ENCODE results near the gene VWA5B2. TPM values are rescaled to one million over a fixed set of nuclear protein-coding genes. Genes with fewer than 3 reads are reported as not detected.

VWA5B2 gene
- total RNA-seq, 1 experiment from 2014 or later, result 10.6 TPM

DNA sequence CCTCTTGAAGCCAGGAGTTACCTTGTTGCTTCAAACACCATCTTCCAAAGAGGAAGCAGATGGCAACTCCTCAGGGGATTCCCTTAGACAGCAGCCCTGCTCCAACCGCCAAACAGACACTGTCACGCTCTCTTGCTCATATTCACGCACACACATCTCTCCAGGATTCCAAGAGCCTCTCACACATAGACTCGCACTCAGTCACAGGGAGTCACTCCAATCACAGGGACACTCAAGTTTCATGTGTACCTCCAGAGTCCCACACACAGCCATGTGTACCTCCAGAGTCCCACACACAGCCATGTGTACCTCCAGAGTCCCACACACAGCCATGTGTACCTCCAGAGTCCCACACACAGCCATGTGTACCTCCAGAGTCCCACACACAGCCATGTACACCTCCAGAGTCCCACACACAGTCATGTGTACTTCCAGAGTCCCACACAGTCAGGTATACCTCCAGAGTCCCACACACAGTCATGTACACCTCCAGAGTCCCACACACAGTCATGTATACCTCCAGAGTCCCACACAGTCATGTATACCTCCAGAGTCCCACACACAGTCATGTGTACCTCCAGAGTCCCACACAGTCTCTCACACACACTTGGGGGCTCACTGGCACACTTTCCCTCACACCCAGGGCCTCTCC is 6.1 kb downstream of the VWA5B2 start:
- ATAC-seq, result no peak
- no peak overlapping the region for H3K4me2 ChIP-seq (ENCODE audit: low read length)
- H3K9me3 ChIP-seq (ENCODE audit: control insufficient read depth in 1 of 2, insufficient read depth in 1 of 2, low read depth in 1 of 2, low read length in 2 of 2), result no peaks in the 10 kb centered on the region
- H3K27ac ChIP-seq (ENCODE audit: low read depth, low read length), result no peak overlapping the region
- H4K20me1 ChIP-seq (ENCODE audit: insufficient read depth), result no peaks in the 10 kb centered on the region
- H3K4me1 ChIP-seq (ENCODE audit: control insufficient read depth in 1 of 2, insufficient read depth in 2 of 2, low read length in 2 of 2), result peaks cover 12 to 17% of the 10 kb centered on the region in 2 experiments
- no peak overlapping the region for H3K9ac ChIP-seq (ENCODE audit: low read length)
- no TSS peak for BruUV-seq (replicated peaks)
- no peak for DNase-seq (ENCODE audit: low read depth, low spot score)
- ChIA-PET CTCF (no interaction called here), POLR2A (no interaction called here), RAD21 (ENCODE audit: low non-redundant PET in 1 of 2, low total read pairs in 2 of 2, uncharacterized antibody in 2 of 2, unreplicated experiment in 2 of 2) (no interaction called here)
- intact Hi-C loops (cut with micrococcal nuclease), result no loop called here
- H3K27me3 ChIP-seq (ENCODE audit: insufficient read depth, low read length), result no peaks in the 10 kb centered on the region
- TF ChIP-seq YY1 (IDR thresholded peaks at IDR 0.05; ENCODE audit: extremely low read depth, insufficient replicate concordance, low read depth, low read length) (no peak), FOSL1 (IDR thresholded peaks at IDR 0.05; ENCODE audit: low read depth) (no peak), JUND (IDR thresholded peaks at IDR 0.05) (no peak), CEBPB (IDR thresholded peaks at IDR 0.05; ENCODE audit: low read depth) (no peak), ZFX (IDR thresholded peaks at IDR 0.05) (no peak), EZH2 (IDR thresholded peaks at IDR 0.05) (no peak), ELF1 (IDR thresholded peaks at IDR 0.05; ENCODE audit: borderline replicate concordance, low read depth) (no peak), POLR2A (IDR thresholded peaks at IDR 0.05; ENCODE audit: borderline replicate concordance, extremely low read depth, insufficient read depth, insufficient read length) (no peak), ZNF274 (IDR thresholded peaks at IDR 0.05; ENCODE audit: low read depth, low read length) (no peak), TCF7L2 (IDR thresholded peaks at IDR 0.05; ENCODE audit: borderline replicate concordance, extremely low read depth, insufficient read depth, insufficient read length) (no peak), RAD21 (IDR thresholded peaks at IDR 0.05; ENCODE audit: low read depth) (no peak), EZH2phosphoT487 (IDR thresholded peaks at IDR 0.05; ENCODE audit: borderline replicate concordance) (no peak), SP1 (IDR thresholded peaks at IDR 0.05; ENCODE audit: low read depth) (no peak), POLR2AphosphoS5 (IDR thresholded peaks at IDR 0.05; ENCODE audit: low read depth, low read length) (no peak)
- TF ChIP-seq, protein P1, sequence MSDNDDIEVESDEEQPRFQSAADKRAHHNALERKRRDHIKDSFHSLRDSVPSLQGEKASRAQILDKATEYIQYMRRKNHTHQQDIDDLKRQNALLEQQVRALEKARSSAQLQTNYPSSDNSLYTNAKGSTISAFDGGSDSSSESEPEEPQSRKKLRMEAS (IDR thresholded peaks at IDR 0.05), result no peak
- TF ChIP-seq, protein P2, sequence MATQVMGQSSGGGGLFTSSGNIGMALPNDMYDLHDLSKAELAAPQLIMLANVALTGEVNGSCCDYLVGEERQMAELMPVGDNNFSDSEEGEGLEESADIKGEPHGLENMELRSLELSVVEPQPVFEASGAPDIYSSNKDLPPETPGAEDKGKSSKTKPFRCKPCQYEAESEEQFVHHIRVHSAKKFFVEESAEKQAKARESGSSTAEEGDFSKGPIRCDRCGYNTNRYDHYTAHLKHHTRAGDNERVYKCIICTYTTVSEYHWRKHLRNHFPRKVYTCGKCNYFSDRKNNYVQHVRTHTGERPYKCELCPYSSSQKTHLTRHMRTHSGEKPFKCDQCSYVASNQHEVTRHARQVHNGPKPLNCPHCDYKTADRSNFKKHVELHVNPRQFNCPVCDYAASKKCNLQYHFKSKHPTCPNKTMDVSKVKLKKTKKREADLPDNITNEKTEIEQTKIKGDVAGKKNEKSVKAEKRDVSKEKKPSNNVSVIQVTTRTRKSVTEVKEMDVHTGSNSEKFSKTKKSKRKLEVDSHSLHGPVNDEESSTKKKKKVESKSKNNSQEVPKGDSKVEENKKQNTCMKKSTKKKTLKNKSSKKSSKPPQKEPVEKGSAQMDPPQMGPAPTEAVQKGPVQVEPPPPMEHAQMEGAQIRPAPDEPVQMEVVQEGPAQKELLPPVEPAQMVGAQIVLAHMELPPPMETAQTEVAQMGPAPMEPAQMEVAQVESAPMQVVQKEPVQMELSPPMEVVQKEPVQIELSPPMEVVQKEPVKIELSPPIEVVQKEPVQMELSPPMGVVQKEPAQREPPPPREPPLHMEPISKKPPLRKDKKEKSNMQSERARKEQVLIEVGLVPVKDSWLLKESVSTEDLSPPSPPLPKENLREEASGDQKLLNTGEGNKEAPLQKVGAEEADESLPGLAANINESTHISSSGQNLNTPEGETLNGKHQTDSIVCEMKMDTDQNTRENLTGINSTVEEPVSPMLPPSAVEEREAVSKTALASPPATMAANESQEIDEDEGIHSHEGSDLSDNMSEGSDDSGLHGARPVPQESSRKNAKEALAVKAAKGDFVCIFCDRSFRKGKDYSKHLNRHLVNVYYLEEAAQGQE (IDR thresholded peaks at IDR 0.05; ENCODE audit: low read depth), result no peak
- TF ChIP-seq, protein P3, sequence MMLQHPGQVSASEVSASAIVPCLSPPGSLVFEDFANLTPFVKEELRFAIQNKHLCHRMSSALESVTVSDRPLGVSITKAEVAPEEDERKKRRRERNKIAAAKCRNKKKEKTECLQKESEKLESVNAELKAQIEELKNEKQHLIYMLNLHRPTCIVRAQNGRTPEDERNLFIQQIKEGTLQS (IDR thresholded peaks at IDR 0.05), result no peak
- TF ChIP-seq, protein P4, sequence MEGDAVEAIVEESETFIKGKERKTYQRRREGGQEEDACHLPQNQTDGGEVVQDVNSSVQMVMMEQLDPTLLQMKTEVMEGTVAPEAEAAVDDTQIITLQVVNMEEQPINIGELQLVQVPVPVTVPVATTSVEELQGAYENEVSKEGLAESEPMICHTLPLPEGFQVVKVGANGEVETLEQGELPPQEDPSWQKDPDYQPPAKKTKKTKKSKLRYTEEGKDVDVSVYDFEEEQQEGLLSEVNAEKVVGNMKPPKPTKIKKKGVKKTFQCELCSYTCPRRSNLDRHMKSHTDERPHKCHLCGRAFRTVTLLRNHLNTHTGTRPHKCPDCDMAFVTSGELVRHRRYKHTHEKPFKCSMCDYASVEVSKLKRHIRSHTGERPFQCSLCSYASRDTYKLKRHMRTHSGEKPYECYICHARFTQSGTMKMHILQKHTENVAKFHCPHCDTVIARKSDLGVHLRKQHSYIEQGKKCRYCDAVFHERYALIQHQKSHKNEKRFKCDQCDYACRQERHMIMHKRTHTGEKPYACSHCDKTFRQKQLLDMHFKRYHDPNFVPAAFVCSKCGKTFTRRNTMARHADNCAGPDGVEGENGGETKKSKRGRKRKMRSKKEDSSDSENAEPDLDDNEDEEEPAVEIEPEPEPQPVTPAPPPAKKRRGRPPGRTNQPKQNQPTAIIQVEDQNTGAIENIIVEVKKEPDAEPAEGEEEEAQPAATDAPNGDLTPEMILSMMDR (IDR thresholded peaks at IDR 0.05 in 2 of 3, conservative IDR thresholded peaks at IDR 0.05 in 1 of 3; ENCODE audit: borderline replicate concordance in 1 of 3, insufficient read depth in 1 of 3, low read depth in 2 of 3, low read length in 2 of 3), result no peak
- TF ChIP-seq, protein P5, sequence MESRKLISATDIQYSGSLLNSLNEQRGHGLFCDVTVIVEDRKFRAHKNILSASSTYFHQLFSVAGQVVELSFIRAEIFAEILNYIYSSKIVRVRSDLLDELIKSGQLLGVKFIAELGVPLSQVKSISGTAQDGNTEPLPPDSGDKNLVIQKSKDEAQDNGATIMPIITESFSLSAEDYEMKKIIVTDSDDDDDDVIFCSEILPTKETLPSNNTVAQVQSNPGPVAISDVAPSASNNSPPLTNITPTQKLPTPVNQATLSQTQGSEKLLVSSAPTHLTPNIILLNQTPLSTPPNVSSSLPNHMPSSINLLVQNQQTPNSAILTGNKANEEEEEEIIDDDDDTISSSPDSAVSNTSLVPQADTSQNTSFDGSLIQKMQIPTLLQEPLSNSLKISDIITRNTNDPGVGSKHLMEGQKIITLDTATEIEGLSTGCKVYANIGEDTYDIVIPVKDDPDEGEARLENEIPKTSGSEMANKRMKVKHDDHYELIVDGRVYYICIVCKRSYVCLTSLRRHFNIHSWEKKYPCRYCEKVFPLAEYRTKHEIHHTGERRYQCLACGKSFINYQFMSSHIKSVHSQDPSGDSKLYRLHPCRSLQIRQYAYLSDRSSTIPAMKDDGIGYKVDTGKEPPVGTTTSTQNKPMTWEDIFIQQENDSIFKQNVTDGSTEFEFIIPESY (IDR thresholded peaks at IDR 0.05; ENCODE audit: extremely low read depth, insufficient replicate concordance, low read length), result no peak
- no peaks in the 10 kb centered on the region for H3K9me2 ChIP-seq (ENCODE audit: insufficient read depth)
- H3K79me2 ChIP-seq (ENCODE audit: insufficient read depth, low read length), result no peaks in the 10 kb centered on the region
- no peak overlapping the region for H3K4me3 ChIP-seq (replicated peaks in 1 of 2; ENCODE audit: low read depth in 1 of 2, low read length in 2 of 2)
- H2AFZ ChIP-seq (ENCODE audit: low read depth, low read length, poor library complexity, severe bottlenecking), result no peak overlapping the region
- H3K36me3 ChIP-seq (ENCODE audit: control insufficient read depth in 1 of 2, insufficient read depth in 2 of 2, low read length in 2 of 2), result no peaks in the 10 kb centered on the region
